Globus pallidus (tissue), 1 donor: ENCODE data around the gene HNRNPU.

Source experiments
- DNase-seq: peaks from one replicate; pipeline ENCODE4 v3.0.0-alpha.2; 2015; ENCODE audit warnings: low spot score

HNRNPU gene

GRCh38 chr1:244864253-244865027 lies at the start of gene HNRNPU:
HNRNPU (minus strand) TSS chr1:244864543; CDS start chr1:244864307, 236 bp downstream.
- peak; percentile 97 for DNase-seq

GRCh38 chr1:244913806-244914205 lies 49.5 kb upstream of the HNRNPU start:
- no peak for DNase-seq

DNA sequence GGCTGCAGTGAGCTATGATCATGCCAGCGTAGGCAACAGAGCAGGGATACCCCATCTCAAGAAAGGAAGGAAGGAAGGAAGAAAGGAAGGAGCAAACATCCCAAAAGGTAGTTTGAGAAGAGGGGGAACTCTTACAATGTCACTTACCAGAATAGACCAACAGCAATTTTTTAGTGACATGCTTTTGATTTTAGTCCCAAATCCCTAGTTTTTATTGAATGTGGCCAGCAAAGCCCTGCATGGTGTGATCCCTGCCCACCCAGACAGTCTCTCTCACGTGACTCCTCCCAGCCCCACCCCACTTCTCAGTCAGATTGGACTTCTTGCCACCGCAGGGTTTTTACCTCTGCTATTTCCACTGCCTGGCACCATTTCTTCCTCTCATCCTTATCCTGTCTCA lies 39.8 kb upstream of the HNRNPU start:
- no peak for DNase-seq

- no peak for DNase-seq
Measured at GRCh38 chr1:244901400-244902015, 37.2 kb upstream of the HNRNPU start.

- DNase-seq: no peak
Measured at GRCh38 chr1:244897476-244898254, 33.3 kb upstream of the HNRNPU start.

DNA sequence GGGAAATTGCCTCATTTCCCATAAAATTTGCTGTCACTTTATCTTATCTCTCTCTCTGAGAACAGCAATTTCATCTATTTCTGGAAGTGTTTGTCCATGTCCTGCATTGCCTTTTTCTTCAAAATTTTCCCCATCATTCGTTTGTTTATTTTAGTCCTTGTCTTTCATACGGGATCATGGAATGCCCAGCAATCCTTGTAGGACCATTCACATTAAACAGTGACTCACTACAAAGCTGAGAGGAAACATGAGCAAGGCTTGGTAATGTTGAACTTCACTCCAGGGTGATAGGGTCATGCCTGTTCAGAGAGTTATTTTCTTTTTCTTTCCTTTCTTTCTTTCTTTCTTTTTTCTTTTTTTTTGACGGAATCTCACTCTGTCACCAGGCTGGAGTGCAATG lies 32.2 kb upstream of the HNRNPU start:
- no peak for DNase-seq

DNA sequence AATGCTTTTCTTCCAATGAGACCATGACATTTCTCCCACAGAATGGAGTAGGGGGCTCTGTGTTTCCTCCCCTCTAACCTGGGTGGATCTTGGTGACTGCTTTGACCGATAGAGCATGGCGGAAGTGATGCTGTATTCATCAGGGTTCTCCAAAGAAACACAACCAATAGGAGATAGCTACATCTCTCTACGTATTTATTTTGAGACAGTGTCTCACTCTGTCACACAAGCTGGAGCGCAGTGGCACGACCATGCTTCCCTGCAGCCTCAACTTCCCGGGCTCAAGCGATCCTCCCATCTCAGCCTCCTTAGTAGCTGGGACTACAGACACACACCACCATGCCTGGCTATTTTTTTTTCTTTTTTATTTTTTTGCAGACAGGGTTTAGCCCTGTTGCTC lies 29.5 kb upstream of the HNRNPU start:
- DNase-seq: no peak

DNA sequence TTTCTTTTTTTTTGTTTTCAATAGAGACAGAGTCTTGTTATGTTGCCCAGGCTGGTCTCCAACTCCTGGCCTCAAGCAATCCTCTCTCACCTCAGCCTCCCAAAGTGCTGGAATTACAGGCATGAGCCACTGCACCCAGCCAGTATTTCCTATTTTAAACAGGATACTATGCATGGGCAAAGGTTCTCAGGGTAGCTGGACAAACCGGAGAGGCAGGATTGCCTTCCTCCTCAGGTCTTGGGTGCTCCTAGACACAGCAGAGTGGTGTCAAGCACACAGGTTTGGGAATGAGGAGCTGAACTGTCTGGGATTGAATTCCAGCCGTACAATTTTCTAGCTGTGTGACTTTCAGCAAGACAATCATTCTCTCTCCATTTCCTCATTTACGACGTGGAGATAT lies 22.9 kb upstream of the HNRNPU start:
- DNase-seq: no peak

DNA sequence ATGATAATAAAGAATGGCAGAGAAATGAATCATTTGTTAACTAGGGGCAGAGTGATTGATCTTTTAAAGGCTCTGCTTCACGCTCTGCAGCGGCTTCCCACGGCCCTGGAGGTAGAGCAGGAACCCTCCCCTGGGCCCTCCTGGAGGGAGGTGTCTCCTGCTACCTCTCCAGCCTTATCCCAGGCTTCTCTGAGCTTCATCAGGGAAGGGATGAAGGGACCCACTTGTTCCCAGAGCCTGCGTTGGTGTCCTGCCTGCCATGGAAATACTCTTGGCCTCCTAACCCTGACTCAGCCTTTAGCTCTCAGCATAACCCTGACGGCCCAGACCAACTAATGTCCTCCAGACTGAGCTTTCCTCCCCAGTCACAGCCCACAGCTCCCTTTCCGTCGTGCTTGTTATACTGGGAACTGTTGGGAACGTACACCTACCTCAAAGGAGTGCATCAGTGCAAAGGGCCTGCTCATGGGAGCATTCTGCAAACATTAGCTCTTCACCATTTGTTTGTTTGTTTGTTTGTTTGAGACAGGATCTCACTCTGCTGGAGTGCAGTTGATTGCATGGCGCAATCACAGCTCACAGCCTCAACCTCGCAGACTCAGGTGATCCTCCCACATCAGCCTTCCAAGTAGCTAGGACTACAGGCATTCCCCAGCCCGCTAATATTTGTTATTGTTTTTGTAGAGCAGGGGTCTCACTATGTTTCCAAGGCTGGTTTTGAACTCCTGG lies 17.4 kb upstream of the HNRNPU start:
- no peak for DNase-seq

- no peak for DNase-seq
Measured at GRCh38 chr1:244878681-244879080, 14.3 kb upstream of the HNRNPU start.

GRCh38 chr1:244876228-244876910 lies 12.0 kb upstream of the HNRNPU start:
- no peak for DNase-seq

- no peak for DNase-seq
Measured at GRCh38 chr1:244874974-244875579, 10.7 kb upstream of the HNRNPU start.

- no peak for DNase-seq
Measured at GRCh38 chr1:244869950-244870349, 5.6 kb upstream of the HNRNPU start.

DNA sequence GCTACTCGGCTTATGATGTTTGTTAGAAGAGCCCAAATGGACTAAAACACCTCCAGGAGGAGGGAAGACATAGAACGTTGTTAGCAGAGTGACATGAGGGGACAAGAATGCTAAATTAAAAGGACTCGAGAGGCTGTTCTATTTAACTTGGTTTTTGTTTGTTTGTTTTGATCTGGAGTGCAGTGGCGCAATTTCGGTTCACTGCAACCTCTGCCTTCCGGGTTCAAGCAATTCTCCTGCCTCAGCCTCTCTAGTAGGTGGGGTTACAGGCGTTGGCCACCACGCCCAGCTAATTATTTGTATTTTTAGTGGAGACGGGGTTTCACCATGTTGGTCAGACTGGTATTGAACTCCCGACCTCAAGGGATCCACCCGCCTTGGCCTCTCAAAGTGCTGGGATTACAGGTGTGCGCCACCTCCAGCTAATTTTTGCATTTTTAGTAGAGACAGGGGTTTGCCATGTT lies 5.1 kb upstream of the HNRNPU start:
- DNase-seq: no peak

DNA sequence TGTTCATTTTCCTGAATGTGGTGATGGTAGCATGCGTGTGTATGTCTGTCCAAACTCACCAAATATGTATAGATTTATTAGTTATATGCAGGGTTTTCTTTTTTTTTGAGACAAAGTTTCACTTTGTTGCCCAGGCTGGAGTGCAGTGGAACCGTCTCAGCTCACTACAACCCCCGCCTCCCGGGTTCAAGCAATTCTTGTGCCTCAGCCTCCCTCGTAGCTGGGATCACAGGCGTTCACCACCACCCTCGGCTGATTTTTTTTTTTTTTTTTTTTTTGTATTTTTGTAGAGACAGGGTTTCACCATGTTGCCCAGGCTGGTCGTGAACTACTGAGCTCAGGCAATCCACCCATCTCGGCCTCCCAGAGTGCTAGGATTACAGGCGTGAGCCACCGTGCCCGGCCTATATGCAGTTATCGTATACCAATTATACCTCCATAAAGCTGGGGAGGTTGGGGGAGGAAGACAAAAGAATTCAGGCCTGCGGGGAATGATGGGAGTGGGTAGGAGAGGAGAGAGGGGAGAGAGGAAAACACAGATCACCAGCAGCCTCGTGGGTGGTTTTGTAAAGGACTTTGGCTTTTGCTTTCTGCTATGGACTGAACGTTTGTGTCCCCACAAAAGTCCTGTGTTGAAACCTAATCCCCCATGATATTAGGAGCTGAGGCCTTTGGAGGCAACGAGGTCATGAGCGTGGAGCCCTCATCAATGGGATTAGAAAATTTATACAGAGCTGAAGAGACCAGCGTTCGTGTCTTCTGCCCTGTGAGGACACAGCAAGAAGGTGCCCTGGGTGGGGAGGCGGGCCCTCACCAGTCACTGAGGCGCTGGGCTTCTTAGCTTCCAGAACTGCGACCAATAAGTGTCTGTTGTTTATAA lies 4.4 kb upstream of the HNRNPU start:
- no peak for DNase-seq

GRCh38 chr1:244866355-244866754 lies 2.0 kb upstream of the HNRNPU start:
- DNase-seq: no peak

GRCh38 chr1:244865820-244866219 lies 1.5 kb upstream of the HNRNPU start:
- no peak for DNase-seq

DNA sequence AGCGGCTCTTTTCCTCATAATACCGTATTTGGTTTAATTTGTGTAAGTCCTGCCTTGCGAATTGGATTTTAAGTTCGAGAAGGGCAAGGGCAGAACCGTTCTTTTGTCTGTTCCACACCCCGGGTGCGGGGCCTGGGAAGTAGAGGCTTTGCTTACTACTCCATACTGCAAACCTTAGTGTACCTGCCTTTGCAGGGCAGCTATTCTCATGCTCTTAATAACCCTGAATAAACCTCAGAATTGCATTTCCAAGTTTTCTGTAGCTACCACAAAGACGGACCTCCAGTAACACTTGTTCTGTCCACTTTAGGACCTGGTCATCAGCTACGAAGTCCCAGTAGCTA lies 657 bp upstream of the HNRNPU start:
- no peak for DNase-seq

GRCh38 chr1:244863491-244864252 lies 671 bp downstream of the HNRNPU start:
- DNase-seq: no peak
